ENCODE data around the gene THOP1. TPM values are rescaled to one million over a fixed set of nuclear protein-coding genes. Genes with fewer than 3 reads are reported as not detected.
A peak's percentile ranks its signal among the peaks of the same experiment; 100 is the strongest.

The THOP1 gene
- total and polyA plus RNA-seq, 11 donors, result 36.8 to 114 (median 44.3) TPM

DNA sequence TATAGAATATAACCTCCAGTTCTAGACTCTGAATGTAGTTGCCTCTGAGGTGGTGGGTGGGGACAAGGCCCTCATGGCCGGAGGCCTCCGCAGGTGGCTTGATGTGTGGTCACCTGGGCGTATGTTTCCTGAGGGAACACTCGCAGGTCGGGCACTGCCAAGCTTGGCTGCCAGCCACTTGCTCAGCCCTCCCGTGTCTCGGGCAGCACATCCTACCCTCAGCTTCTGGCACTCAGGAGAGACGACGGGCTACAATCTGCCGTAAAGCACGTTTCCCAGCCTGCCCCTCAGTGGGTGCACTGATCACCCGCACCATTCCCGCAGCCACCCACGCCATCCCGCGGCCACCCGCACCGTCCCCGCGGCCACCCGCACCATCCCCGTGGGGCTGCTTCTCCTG is 15.2 kb downstream of the THOP1 start:
- ATAC-seq, result peak in 1 of 4 donors; percentile 3
- Histone ChIP-seq H3K4me3 (no peak overlapping the region), H3K9me3 (no peaks in the 10 kb centered on the region), H3K27me3 (no peaks in the 10 kb centered on the region), H3K4me1 (peaks cover 0 to 24% (median 8%) of the 10 kb centered on the region in 12 donors), H3K27ac (peak overlapping the region in 4 of 12 donors; percentile 7 to 85 (median 84)), H3K36me3 (peaks cover 0 to 53% (median 13%) of the 10 kb centered on the region in 9 donors)
- WGBS, 4 donors, result 64 to 83% (median 74%) methylated on average over 21 to 22 of the region's 22 CpGs
- intact Hi-C loops (cut with DNase I), result no loop called here
- TF ChIP-seq, protein P1, sequence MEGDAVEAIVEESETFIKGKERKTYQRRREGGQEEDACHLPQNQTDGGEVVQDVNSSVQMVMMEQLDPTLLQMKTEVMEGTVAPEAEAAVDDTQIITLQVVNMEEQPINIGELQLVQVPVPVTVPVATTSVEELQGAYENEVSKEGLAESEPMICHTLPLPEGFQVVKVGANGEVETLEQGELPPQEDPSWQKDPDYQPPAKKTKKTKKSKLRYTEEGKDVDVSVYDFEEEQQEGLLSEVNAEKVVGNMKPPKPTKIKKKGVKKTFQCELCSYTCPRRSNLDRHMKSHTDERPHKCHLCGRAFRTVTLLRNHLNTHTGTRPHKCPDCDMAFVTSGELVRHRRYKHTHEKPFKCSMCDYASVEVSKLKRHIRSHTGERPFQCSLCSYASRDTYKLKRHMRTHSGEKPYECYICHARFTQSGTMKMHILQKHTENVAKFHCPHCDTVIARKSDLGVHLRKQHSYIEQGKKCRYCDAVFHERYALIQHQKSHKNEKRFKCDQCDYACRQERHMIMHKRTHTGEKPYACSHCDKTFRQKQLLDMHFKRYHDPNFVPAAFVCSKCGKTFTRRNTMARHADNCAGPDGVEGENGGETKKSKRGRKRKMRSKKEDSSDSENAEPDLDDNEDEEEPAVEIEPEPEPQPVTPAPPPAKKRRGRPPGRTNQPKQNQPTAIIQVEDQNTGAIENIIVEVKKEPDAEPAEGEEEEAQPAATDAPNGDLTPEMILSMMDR (IDR thresholded peaks at IDR 0.05), result no peak
- peak in 1 of 5 donors; percentile 70 for DNase-seq

DNA sequence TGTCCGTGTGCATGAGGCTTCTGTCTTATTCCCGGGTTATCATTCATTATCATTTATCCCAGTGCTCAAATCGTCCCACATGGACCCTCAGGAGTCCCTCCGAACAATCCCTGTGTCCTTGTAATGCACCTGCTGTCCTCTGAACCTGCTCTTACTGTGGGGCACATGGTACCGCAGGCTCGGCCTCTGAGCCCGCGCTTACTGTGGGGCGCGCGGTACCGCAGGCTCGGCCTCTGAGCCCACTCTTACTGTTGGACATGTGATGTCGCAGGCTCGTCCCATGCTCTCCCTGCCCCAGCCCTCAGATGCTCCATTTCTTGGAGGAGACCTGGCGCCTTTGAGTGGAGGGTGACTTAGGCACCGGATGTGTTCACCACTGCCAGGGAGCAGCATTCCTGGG is 17.5 kb downstream of the THOP1 start:
- H3K27ac ChIP-seq, result no peak overlapping the region
- intact Hi-C loops (cut with DNase I), result no loop called here

DNA sequence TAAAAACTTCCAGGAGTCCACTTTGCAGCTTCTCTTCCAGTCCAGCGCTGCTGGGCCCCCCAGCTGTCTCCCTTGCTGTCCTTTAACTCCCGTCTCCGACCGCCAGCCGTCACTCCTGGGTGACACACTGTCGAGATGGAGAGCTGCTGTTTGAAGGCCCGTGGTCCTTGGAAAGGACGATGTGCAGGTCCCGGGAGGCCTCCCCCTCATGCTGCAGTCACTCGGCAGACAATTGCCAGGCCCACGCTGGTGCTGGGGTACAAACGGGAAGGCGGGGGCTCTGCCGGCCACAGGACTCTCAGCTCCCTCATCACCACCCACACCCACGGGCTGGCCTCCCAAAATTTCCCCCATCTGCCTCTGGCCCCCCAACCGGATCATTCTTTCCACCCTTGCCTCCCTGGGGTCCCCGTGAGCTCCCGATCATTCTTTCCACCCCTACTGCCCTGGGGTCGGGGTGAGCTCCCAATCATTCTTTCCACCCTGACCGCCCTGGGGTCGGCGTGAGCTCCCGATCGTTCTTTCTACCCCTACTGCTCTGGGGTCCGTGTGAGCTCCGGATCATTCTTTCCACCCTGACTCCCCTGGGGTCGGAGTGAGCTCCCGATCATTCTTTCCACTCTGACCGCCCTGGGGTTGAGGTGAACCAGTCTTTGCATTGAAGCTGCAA is 18.3 kb downstream of the THOP1 start:
- Histone ChIP-seq H3K9me3 (no peaks in the 10 kb centered on the region), H3K27ac (no peak overlapping the region), H3K4me3 (no peak overlapping the region), H3K4me1 (peaks cover 0 to under 1% (median 0%) of the 10 kb centered on the region in 12 donors), H3K36me3 (peaks cover 0 to 53% (median 25%) of the 10 kb centered on the region in 9 donors), H3K27me3 (no peaks in the 10 kb centered on the region)
- ATAC-seq, result no peak
- DNase-seq, result no peak
- intact Hi-C loops (cut with DNase I), result no loop called here
- TF ChIP-seq POLR2A (IDR thresholded peaks at IDR 0.05), result no peak
- TF ChIP-seq, protein P1 (IDR thresholded peaks at IDR 0.05), result no peak
- WGBS, 4 donors, result 89 to 93% (median 91%) methylated on average over 29 of the region's 29 CpGs

More for the DNA sequence above, 17.5 kb downstream of the THOP1 start:
- ATAC-seq (no peak), DNase-seq (no peak)
- H3K9me3 ChIP-seq, result no peaks in the 10 kb centered on the region
- peaks cover 0 to 8% (median 6%) of the 10 kb centered on the region in 12 donors for H3K4me1 ChIP-seq
- no peak overlapping the region for H3K4me3 ChIP-seq
- 94 to 98% (median 97%) methylated on average over 17 of the region's 17 CpGs for WGBS, 4 donors
- H3K27me3 ChIP-seq, result no peaks in the 10 kb centered on the region
- TF ChIP-seq POLR2A (IDR thresholded peaks at IDR 0.05), result no peak
- TF ChIP-seq, protein P1 (IDR thresholded peaks at IDR 0.05), result no peak
- H3K36me3 ChIP-seq, result peaks cover 0 to 52% (median 18%) of the 10 kb centered on the region in 9 donors

DNA sequence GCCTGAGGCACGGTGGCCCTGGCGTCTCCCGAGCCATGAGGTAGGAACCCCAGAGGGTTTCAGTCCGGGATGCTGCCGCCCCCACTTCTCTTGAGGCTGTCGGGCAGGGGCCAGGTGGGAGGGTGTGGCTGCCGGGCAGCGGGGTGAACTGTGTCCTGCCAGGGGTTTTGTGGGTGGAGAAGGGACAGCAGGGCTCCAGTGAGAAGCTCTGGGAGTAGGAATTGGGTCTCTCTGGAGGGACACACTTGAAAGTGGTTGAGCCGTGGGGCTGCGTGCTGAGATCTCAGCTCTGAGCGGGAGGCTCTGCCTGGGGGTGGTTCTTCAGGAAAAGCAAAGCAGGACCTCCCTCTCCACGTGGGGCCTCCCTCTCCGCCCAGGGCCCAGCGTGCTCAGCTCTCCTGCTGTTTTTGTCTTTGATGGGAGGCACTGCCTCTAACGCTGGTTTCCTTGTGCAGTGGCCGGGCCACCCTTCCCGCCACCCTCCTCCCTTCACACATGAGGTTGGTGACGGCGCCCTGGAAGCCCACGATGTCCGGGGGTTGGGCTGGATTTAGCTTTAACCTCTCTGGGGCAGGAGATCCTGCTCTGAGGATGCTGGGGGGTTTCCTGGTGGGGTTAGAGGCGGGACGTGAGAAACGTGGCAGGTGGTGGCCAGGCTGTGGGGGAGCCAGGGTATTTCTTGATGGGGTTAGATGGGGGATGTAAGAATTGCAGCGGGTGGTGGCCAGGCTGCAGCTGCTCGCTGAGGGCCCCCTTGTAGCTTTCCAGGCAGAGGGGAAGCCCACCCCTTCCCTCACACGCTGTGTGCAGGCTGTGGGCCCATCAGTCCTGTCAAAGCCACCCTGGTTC is 19.1 kb downstream of the THOP1 start:
- Histone ChIP-seq H3K4me1 (no peaks in the 10 kb centered on the region), H3K4me3 (no peak overlapping the region), H3K36me3 (peaks cover 0 to 60% (median 32%) of the 10 kb centered on the region in 9 donors), H3K9me3 (no peaks in the 10 kb centered on the region), H3K27ac (no peak overlapping the region), H3K27me3 (no peaks in the 10 kb centered on the region)
- ATAC-seq, result no peak
- TF ChIP-seq, protein P1 (IDR thresholded peaks at IDR 0.05), result no peak
- TF ChIP-seq POLR2A (IDR thresholded peaks at IDR 0.05), result no peak
- 89 to 93% (median 91%) methylated on average over 23 to 27 of the region's 27 CpGs for WGBS, 4 donors
- intact Hi-C loops (cut with DNase I), result no loop called here
- DNase-seq, result peak in 1 of 5 donors; percentile 14

Data from heart left ventricle (tissue), 16 donors.